ENCODE measurements around the gene IMPA2.

DNA sequence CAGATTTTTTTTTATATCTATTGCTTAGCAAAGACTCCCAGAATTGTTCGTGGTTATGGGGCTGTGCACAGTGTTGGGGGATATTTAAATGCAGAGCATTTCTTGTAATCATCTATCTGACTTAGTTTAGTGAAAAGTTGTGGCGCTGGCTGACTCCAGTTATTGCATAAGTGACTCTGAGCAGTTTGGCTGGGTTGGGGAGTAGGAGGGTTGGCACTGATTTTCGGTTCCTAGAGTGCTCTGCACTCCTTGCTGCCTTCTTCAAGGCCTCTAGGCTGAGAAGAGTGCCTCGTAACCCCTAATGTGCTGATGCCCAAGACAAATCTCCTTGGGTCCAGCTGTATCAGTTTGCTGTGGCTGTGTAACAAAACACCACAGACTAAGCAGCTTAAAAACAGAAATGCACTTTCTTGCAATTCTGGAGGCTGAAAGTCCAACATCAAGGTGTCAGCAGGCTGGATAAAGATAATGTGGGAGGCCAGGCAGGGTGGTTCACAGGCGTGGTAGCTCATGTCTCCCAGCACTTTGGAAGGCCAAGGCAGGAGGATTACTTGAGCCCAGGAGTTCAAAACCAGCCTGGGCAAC lies 6.5 kb upstream of the IMPA2 start:
- TF ChIP-seq, protein P1, sequence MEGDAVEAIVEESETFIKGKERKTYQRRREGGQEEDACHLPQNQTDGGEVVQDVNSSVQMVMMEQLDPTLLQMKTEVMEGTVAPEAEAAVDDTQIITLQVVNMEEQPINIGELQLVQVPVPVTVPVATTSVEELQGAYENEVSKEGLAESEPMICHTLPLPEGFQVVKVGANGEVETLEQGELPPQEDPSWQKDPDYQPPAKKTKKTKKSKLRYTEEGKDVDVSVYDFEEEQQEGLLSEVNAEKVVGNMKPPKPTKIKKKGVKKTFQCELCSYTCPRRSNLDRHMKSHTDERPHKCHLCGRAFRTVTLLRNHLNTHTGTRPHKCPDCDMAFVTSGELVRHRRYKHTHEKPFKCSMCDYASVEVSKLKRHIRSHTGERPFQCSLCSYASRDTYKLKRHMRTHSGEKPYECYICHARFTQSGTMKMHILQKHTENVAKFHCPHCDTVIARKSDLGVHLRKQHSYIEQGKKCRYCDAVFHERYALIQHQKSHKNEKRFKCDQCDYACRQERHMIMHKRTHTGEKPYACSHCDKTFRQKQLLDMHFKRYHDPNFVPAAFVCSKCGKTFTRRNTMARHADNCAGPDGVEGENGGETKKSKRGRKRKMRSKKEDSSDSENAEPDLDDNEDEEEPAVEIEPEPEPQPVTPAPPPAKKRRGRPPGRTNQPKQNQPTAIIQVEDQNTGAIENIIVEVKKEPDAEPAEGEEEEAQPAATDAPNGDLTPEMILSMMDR (IDR thresholded peaks at IDR 0.05; ENCODE audit: poor library complexity): no peak
- TF ChIP-seq EZH2phosphoT487 (IDR thresholded peaks at IDR 0.05; ENCODE audit: low read depth, severe bottlenecking, unreplicated experiment): no peak
- TF ChIP-seq EZH2 (IDR thresholded peaks at IDR 0.05; ENCODE audit: borderline replicate concordance): no peak

Measured in hepatocyte (in vitro differentiated cells).